Heart left ventricle (tissue), 16 donors: ENCODE data around the gene RNF207. TPM values are rescaled to one million over a fixed set of nuclear protein-coding genes. Genes with fewer than 3 reads are reported as not detected.
A peak's percentile ranks its signal among the peaks of the same experiment; 100 is the strongest.

ENCODE experiments used
- ATAC-seq, 4 donors: fragments of 200-7000 bp; cut with Tn5 transposase; one replicate each; pipeline ENCODE4 v1.9.1; 2020 to 2022; ENCODE audit warnings: moderate library complexity in 4 of 4, mild to moderate bottlenecking in 3 of 4, moderate number of reproducible peaks in 1 of 4
- DNase-seq, 5 donors: peaks; one replicate each; pipeline ENCODE4 v3.0.0-alpha.2; 2020
- H3K27ac ChIP-seq, 12 donors: fragments of 200-600 bp; sonication (generic) in 4 of 12; one replicate each; pipeline versions ENCODE4 v1.5.0 to v1.8.0; 2016 to 2022; ENCODE audit warnings: mild to moderate bottlenecking in 2 of 12
- H3K27me3 ChIP-seq, 9 donors: fragments of 200-600 bp; sonication (generic) in 2 of 9; one replicate each; pipeline versions ENCODE4 v1.5.1 to v1.8.0; 2016 to 2022; ENCODE audit warnings: mild to moderate bottlenecking in 3 of 9
- H3K36me3 ChIP-seq, 9 donors: fragments of 200-600 bp; sonication (generic) in 2 of 9; one replicate each; pipeline versions ENCODE4 v1.5.0 to v1.8.0; 2018 to 2022; ENCODE audit warnings: mild to moderate bottlenecking in 2 of 9
- H3K4me1 ChIP-seq, 12 donors: fragments of 200-600 bp; sonication (generic) in 4 of 12; one replicate each; pipeline versions ENCODE4 v1.5.0 to v1.8.0; 2016 to 2022; ENCODE audit warnings: mild to moderate bottlenecking in 3 of 12
- H3K4me3 ChIP-seq, 12 donors: fragments of 200-600 bp; sonication (generic) in 4 of 12; one replicate each; pipeline versions ENCODE4 v1.5.0 to v1.8.0; 2017 to 2022; ENCODE audit warnings: mild to moderate bottlenecking in 9 of 12, moderate library complexity in 4 of 12
- H3K9me3 ChIP-seq, 12 donors: fragments of 200-600 bp; sonication (generic) in 4 of 12; one replicate each; pipeline versions ENCODE4 v1.5.0 to v1.8.0; 2016 to 2022; ENCODE audit warnings: mild to moderate bottlenecking in 1 of 12
- POLR2A ChIP-seq, 2 donors: fragments of 450-650 bp; IDR thresholded peaks; one replicate each; pipeline ENCODE4 v1.6.1; 2017; ENCODE audit warnings: antibody characterized with exemption in 2 of 2, mild to moderate bottlenecking in 2 of 2, moderate library complexity in 2 of 2
- WGBS, 4 donors: extraction: QIAGEN DNeasy Blood & Tissue Kit in 2 of 4; methylation state at CpG; one replicate each; pipeline versions ENCODE4 v1.1.5 to v1.1.7; 2013 to 2018; 5-methylcytosine and 5-hydroxymethylcytosine counted together
- intact Hi-C, 10 donors: fragments of 100-400 bp; cut with DNase I; formaldehyde crosslinking; loops; one replicate each; pipeline versions ENCODE4 v1.11.1 to v1.14.2; 2022
- polyA plus RNA-seq, 2 donors: library from polyadenylated mRNA; stranded (reverse); fragments of 200-250 nt; gene quantifications; one replicate each; pipeline ENCODE4 v1.2.3, GENCODE V29; 2013
- total RNA-seq, 9 donors: library from RNA; depleted of rRNA in 2 of 9; stranded (reverse); fragments of >200 nt in 2 of 9; fragmentation: NEBNext Ultra II Directional in 3 of 9; extraction: Animal tissue kit (Norgen Biotek cat#: 25700) in 3 of 9; gene quantifications; one replicate each; pipeline versions ENCODE4 v1.1.0 to v1.2.4, GENCODE V29; 2016 to 2023
- TF ChIP-seq, protein P1 (sequence below), 12 donors: fragments of 200-600 bp; sonication (generic) in 4 of 12; IDR thresholded peaks; one replicate each; pipeline versions ENCODE4 v1.5.0 to v1.8.0; 2018 to 2022; ENCODE audit warnings: antibody characterized with exemption in 12 of 12, mild to moderate bottlenecking in 5 of 12
- donor health status: ischemic (EF 13 %, LVEDD 7.1; RV severe dilation, severe dysfunction).
- donor health status: healthy with polysubstance abuse.
- donor health status: DM: no; HTN: yes; CAD: no.
- donor health status: DM: no; HTN: no; CAD: no.
- donor health status: ischemic (EF 25% LVEDD 6.9; RV normal size, moderate dysfunction).
- donor health status: ischemic (EF 25% LVEDD 5.7; RV mildly dilated, moderate dysfunction).
- donor health status: healthy.
- donor health status: DM: yes; HTN: yes; CAD: no.
- donor health status: ischemic (EF 35%, LVEDD 5.7; RV mildly dilated, moderate dysfunction).
- donor health status: nonischemic (EF 11% LVEDD 7.7; RV severe dilation, severe dysfunction).
- donor health status: DM: yes; HTN: yes; CAD: no.
- donor health status: PGD.
- donor health status: ischemic (EF 29% LVEDD 5.4; RV normal size, mild dysfunction).
- donor health status: nonischemic (EF 23%, LVEDD 6.1; RV moderate dilation, normal function).

RNF207 gene
- total and polyA plus RNA-seq, 11 donors, result 10.6 to 126 (median 58.2) TPM

DNA sequence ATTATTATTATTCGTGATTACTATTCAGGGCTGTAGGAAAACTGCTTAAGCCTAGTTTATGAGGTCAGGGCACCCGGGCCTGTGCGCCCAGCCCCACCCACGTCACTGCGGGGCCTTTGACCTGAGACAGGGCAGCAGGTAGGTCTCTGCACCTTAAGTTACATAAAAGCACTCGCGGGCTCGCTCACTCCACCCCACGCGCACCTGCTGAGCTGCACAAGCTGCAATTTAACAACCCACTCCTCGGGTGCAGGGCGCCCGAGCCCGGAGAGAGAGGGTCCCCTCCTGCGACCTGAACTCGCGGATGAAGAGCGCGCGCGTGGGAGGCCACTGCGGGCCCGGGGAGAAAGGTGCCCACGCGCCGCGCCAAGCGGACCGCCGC, 29.4 kb downstream of the RNF207 start:
- H3K27ac ChIP-seq, result peak overlapping the region in 11 of 12 donors; percentile 25 to 85 (median 75)
- intact Hi-C loops, result loop anchor here in 4 of 10 donors (1.0 to 5.0 kb wide), 3 partner anchors 30 to 38 kb away; partner anchors contain the start of gene RPL22 (in 2 of the 4)
- DNase-seq, result no peak

DNA sequence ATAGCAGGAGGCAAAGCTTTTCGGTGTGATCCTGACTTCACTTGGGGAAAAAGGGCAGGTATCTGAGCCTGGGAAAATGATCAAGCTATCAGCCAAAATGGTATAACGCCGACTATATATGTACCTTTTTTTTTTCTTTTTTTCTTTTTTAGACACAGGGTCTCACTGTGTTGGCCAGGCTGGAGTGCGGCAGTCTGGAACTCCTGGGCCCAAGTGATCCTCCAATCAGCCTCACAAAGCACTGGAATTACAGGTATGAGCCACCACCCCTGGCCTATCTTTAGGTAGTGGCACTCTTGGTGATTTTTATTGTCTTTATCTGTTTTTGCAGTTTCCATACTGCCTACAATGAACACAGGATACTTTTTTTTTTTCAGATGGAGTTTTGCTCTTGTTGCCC, 31.2 kb downstream of the RNF207 start:
- Histone ChIP-seq H3K27me3 (peaks cover 10 to 31% (median 23%) of the 10 kb centered on the region in 9 donors), H3K4me1 (peaks cover 6 to 44% (median 22%) of the 10 kb centered on the region in 12 donors), H3K36me3 (peaks cover 0 to 23% (median 17%) of the 10 kb centered on the region in 9 donors), H3K27ac (no peak overlapping the region), H3K4me3 (no peak overlapping the region), H3K9me3 (no peaks in the 10 kb centered on the region)
- WGBS, 4 donors, result 96 to 99% (median 97%) methylated on average over 4 of the region's 4 CpGs
- no peak for ATAC-seq
- no peak for DNase-seq
- TF ChIP-seq, protein P1, sequence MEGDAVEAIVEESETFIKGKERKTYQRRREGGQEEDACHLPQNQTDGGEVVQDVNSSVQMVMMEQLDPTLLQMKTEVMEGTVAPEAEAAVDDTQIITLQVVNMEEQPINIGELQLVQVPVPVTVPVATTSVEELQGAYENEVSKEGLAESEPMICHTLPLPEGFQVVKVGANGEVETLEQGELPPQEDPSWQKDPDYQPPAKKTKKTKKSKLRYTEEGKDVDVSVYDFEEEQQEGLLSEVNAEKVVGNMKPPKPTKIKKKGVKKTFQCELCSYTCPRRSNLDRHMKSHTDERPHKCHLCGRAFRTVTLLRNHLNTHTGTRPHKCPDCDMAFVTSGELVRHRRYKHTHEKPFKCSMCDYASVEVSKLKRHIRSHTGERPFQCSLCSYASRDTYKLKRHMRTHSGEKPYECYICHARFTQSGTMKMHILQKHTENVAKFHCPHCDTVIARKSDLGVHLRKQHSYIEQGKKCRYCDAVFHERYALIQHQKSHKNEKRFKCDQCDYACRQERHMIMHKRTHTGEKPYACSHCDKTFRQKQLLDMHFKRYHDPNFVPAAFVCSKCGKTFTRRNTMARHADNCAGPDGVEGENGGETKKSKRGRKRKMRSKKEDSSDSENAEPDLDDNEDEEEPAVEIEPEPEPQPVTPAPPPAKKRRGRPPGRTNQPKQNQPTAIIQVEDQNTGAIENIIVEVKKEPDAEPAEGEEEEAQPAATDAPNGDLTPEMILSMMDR (IDR thresholded peaks at IDR 0.05), result no peak
- TF ChIP-seq POLR2A (IDR thresholded peaks at IDR 0.05), result no peak
- intact Hi-C loops, result loop anchor here in 4 of 10 donors (2.0 to 5.0 kb wide), 3 partner anchors 35 to 40 kb away; partner anchors contain the start of gene RPL22 (in 3 of the 4)

More for the DNA sequence above, 29.4 kb downstream of the RNF207 start:
- H3K27me3 ChIP-seq, result peaks cover 0 to 13% (median 5%) of the 10 kb centered on the region in 9 donors
- H3K9me3 ChIP-seq, result no peaks in the 10 kb centered on the region
- H3K4me3 ChIP-seq, result peak overlapping the region; percentile 51 to 95 (median 77)
- ATAC-seq, result peak in 2 of 4 donors; percentile 2 to 4
- H3K36me3 ChIP-seq, result peaks cover 0 to 41% (median 33%) of the 10 kb centered on the region in 9 donors
- no peak for TF ChIP-seq POLR2A (IDR thresholded peaks at IDR 0.05)
- TF ChIP-seq, protein P1 (IDR thresholded peaks at IDR 0.05), result no peak
- peaks cover 0 to 38% (median 21%) of the 10 kb centered on the region in 12 donors for H3K4me1 ChIP-seq
- 0 to 3% (median 1%) methylated on average over 9 to 30 of the region's 30 CpGs for WGBS, 4 donors

DNA sequence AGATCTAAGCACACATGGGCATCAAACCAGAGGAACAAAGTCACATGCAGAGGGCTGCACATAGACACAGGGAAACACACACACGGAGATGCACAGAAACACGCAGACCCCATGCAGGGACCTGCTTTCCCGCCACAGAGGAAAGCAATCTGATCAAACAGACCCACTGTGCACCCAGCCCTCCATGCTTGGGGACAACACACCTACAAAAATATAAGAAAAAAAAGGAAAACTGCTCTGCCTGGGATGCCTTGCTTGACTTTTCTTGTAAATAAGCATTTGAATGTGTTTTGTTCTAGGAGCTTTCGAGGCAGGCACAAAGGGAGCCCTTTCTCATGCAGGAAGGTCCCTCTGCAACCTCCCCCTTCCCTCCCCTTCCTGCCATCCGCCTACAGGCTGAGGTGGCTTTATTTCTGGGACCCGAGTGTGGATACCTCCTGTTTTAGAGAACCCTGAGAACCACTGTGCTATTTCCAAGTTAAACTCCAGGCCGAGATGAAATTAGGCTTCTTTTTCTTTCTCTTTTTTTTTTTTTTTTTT, 33.4 kb downstream of the RNF207 start:
- Histone ChIP-seq H3K4me1 (peaks cover 8 to 33% (median 16%) of the 10 kb centered on the region in 12 donors), H3K9me3 (no peaks in the 10 kb centered on the region), H3K27ac (no peak overlapping the region), H3K36me3 (peaks cover 0 to 2% (median 0%) of the 10 kb centered on the region in 9 donors), H3K27me3 (peaks cover 25 to 53% (median 43%) of the 10 kb centered on the region in 9 donors), H3K4me3 (no peak overlapping the region)
- 44 to 61% (median 51%) methylated on average over 7 of the region's 7 CpGs for WGBS, 4 donors
- intact Hi-C loops, result loop anchor here in 3 of 10 donors (5.0 kb wide), 2 partner anchors 37 to 42 kb away; partner anchors contain the start of gene RPL22 (in 2 of the 3)
- TF ChIP-seq, protein P1 (IDR thresholded peaks at IDR 0.05), result no peak
- TF ChIP-seq POLR2A (IDR thresholded peaks at IDR 0.05), result no peak
- DNase-seq (no peak), ATAC-seq (no peak)

DNA sequence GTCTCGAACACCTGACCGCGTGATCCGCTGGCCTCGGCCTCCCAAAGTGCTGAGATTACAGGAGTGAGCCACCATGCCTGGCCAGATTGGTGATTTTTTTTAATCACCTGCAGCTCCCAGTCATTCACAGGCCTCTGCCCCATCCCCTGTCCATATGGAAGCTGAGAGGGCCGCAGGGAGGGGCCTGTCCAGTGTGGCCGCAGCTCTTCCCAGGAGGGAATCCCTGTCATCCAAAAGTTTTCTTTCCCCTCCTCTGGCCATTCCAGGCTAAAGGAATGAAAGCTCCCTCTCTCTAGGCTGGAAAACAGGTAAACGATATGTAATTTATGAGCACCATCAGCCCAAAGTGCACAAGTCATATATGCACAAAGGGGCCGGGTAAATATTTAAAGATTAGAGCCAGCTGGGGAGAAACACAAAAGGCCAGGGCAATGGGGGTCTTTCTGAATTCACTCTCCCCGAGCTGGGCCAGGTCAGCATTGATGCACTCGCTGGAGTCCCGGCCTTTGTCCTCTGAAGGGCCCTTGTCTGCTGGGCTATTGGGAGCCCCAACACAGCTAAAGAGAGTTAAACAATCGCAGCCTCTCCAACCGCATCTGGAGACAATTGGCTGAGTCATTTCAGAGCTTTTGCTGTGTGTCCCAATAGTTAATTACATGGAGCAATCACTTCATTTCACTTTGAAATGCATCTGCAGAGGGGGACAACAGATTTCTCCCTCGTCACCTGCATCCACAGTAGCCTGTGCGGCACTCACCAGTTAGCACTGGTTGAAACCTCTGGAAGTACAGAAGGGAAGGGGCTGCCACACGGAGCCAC, 34.2 kb downstream of the RNF207 start:
- Histone ChIP-seq H3K4me3 (no peak overlapping the region), H3K9me3 (no peaks in the 10 kb centered on the region), H3K27me3 (peaks cover 29 to 62% (median 48%) of the 10 kb centered on the region in 9 donors), H3K36me3 (no peaks in the 10 kb centered on the region), H3K27ac (no peak overlapping the region), H3K4me1 (peaks cover under 1 to 31% (median 12%) of the 10 kb centered on the region in 12 donors)
- WGBS, 4 donors, result 74 to 89% (median 82%) methylated on average over 17 of the region's 17 CpGs
- intact Hi-C loops, result loop anchor here in 7 of 10 donors (5.0 to 10.0 kb wide), 7 partner anchors 33 to 198 kb away; partner anchors contain the start of genes RNF207 (in 3 of the 7) and RPL22 (in 2 of the 7)
- no peak for ATAC-seq
- TF ChIP-seq, protein P1 (IDR thresholded peaks at IDR 0.05), result no peak
- no peak for TF ChIP-seq POLR2A (IDR thresholded peaks at IDR 0.05)
- no peak for DNase-seq
